ENCODE results near the gene DNAJA4.

DNAJA4 gene

DNA sequence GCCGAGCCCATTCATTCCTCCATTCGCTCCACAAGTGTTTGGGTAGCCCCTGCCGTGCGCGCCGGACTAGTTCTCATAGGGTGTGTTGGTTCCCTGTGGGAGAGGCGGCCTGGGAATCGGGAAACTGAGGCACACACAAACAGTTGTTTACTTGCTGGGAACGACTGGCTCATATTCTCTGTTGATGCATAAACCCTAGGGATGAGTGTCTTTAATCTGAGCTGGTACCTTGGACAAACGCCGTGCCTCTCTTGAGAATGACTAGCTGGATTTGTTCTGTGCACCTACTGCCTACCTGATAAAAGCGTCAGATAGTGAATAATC, 737 bp downstream of the DNAJA4 start:
- TF ChIP-seq, protein P1, sequence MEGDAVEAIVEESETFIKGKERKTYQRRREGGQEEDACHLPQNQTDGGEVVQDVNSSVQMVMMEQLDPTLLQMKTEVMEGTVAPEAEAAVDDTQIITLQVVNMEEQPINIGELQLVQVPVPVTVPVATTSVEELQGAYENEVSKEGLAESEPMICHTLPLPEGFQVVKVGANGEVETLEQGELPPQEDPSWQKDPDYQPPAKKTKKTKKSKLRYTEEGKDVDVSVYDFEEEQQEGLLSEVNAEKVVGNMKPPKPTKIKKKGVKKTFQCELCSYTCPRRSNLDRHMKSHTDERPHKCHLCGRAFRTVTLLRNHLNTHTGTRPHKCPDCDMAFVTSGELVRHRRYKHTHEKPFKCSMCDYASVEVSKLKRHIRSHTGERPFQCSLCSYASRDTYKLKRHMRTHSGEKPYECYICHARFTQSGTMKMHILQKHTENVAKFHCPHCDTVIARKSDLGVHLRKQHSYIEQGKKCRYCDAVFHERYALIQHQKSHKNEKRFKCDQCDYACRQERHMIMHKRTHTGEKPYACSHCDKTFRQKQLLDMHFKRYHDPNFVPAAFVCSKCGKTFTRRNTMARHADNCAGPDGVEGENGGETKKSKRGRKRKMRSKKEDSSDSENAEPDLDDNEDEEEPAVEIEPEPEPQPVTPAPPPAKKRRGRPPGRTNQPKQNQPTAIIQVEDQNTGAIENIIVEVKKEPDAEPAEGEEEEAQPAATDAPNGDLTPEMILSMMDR (conservative IDR thresholded peaks at IDR 0.05; ENCODE audit: low read length): no peak
- peak overlapping the region; percentile 53 for H3K4me3 ChIP-seq (ENCODE audit: low read length)
- DNase-seq (ENCODE audit: low read depth): no peak

DNA sequence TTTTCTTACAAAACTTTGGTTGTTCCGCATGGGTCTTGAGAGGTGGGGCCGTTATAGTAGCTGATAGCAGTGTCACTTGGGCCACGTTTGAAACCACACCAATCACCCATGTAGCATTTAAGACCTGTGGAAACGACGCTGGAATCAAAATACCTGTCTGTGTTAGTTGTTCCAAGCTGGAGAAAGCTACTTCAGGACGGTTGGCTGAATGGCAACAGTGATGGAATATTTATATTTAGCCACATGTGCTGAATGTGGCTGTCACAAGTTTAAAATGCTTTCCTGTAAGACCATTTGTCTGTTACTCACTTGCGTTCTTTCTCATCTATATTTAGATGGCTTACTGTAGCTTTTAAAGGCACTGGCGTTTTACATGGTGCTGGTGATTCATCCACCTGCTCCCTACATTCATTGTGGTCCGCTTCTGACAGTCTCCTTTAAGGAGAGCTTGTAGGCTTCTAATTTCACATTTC, 1.4 kb downstream of the DNAJA4 start:
- no peak overlapping the region for H3K4me3 ChIP-seq (ENCODE audit: low read length)
- TF ChIP-seq, protein P1 (conservative IDR thresholded peaks at IDR 0.05; ENCODE audit: low read length): no peak
- peak; percentile 13 for DNase-seq (ENCODE audit: low read depth)

DNA sequence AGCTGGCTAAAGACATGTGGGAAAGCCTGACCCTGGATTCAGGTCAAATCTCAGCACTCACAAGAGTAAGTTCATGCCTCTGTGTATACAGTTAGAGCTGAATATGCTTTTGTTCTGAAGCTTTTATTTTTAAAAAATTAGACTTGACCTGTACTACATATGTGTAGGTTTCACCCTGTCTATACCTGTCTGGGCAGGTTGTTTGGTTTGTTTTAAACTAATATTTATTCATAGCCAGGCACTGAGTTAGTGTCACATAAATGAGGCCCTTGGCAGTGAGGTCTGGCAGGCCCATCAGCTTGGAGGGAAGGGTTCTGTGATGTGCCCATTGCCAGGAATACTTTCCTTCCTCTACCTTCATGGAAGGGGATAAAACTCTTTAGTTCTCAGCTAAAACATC, 1.9 kb downstream of the DNAJA4 start:
- no peak for DNase-seq (ENCODE audit: low read depth)
- TF ChIP-seq, protein P1 (conservative IDR thresholded peaks at IDR 0.05; ENCODE audit: low read length): no peak
- no peak overlapping the region for H3K4me3 ChIP-seq (ENCODE audit: low read length)

DNA sequence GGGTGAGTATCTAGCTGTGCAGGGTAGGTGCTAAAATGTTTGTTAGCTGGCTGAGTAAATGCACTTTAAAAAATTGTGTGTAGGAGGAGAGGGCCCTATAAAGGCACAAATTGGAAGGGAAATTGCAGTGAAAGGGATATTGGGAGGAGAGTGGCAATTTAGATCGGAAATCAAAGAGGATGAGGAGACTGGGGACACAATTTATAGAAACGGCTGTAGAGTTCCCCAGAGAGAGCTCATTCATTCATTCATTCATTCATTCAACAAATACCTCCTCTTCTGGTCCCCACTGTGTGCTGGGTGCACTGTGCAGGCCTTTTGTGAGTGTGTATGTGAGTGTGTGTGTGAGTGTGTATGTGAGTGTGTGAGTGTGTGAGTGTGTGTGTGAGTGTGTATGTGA, 2.4 kb downstream of the DNAJA4 start:
- TF ChIP-seq, protein P1 (conservative IDR thresholded peaks at IDR 0.05; ENCODE audit: low read length): no peak
- DNase-seq (ENCODE audit: low read depth): no peak
- H3K4me3 ChIP-seq (ENCODE audit: low read length): no peak overlapping the region

DNA sequence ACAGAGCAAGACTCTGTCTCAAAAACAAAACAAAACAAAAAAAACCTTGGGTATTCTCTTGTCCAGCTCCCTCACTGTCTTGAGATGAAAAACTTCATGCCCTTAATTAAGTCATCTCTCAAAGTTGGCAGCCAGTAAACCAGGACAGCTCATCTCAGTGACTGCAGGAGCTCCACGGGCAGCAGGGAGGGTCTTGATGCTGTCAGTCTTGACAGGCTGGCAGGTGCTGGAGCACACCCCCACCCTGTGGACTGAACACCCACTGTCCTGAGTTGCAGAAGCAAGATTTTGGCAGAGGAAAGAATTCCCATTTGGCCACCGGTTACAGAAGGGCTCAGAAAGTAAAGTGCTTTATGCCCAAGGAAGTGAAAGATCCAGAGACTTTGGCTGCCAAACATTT, 8.0 kb downstream of the DNAJA4 start:
- no peak for DNase-seq (ENCODE audit: low read depth)
- TF ChIP-seq, protein P1 (conservative IDR thresholded peaks at IDR 0.05; ENCODE audit: low read length): no peak

DNA sequence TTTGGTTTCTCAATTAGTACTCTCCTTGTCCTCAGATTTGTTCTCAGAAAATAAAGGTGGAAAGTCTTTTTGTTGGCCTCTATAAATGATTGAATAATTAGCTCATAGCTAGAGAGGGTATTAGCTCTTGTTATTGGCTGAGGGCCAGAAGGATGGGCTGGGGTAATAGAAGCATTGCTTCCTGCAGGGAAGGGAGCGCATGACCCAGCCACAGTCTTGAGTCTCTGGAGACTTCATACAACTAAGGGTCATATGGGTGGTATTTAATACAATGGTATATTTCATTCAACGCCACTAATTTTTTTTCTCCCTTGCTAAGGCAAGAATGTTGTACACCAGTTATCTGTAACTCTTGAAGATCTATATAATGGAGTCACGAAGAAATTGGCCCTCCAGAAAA, 8.4 kb downstream of the DNAJA4 start:
- no peak for DNase-seq (ENCODE audit: low read depth)
- TF ChIP-seq, protein P1 (conservative IDR thresholded peaks at IDR 0.05; ENCODE audit: low read length): no peak
- no peak overlapping the region for H3K4me3 ChIP-seq (ENCODE audit: low read length)

More for the DNA sequence above, 8.0 kb downstream of the DNAJA4 start:
- no peak overlapping the region for H3K4me3 ChIP-seq (ENCODE audit: low read length)

DNA sequence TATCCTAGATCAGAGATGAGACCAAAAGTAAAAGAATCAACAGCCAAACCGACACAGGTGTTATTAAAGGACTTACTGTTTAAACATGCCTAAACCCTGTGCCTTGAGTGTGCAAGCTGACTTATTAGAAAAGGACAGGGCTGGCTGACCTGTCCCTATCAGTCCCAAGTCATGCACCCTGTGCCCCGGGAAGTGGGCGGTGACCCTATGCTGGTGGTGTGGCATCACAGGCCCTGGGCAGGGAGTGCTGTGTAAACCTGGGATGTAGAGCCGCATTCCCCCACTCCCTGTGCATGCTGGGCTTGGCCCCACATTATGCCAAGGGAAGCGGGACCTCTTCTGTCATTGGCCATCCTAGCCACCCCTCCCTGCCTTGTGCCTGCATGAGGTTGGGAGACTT, 10.6 kb downstream of the DNAJA4 start:
- TF ChIP-seq, protein P1 (conservative IDR thresholded peaks at IDR 0.05; ENCODE audit: low read length): no peak
- no peak for DNase-seq (ENCODE audit: low read depth)
- H3K4me3 ChIP-seq (ENCODE audit: low read length): no peak overlapping the region
